GM12801 (cell line): ENCODE measurements around the gene MORN5.

Experiments used
- TF ChIP-seq, protein P1 (sequence below): IDR thresholded peaks from one replicate; pipeline ENCODE4 v1.5.1; 2011; ENCODE audit warnings: control low read depth; ENCODE audit not compliant: insufficient read length; ENCODE audit errors: extremely low read depth

MORN5 gene

DNA sequence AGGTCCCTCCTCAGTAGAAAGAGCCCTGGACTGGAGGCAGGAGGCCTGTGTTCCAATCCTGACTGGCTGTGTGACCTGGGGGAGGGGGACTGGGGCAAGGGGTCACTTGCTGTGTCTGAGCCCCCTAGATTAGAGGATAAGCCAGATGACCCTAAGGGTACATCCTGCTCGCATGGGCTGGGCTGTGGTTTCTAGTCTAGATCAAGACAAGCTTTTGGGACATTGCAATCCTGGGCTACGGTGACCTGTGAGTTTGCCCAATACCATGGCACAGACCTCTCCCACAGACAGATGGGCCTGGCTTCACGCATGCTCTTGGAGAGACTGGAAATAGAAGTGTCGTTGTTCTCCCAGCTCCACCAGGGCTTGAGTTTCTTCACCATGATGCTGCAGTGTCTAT, 27.2 kb upstream of the MORN5 start:
- TF ChIP-seq, protein P1, sequence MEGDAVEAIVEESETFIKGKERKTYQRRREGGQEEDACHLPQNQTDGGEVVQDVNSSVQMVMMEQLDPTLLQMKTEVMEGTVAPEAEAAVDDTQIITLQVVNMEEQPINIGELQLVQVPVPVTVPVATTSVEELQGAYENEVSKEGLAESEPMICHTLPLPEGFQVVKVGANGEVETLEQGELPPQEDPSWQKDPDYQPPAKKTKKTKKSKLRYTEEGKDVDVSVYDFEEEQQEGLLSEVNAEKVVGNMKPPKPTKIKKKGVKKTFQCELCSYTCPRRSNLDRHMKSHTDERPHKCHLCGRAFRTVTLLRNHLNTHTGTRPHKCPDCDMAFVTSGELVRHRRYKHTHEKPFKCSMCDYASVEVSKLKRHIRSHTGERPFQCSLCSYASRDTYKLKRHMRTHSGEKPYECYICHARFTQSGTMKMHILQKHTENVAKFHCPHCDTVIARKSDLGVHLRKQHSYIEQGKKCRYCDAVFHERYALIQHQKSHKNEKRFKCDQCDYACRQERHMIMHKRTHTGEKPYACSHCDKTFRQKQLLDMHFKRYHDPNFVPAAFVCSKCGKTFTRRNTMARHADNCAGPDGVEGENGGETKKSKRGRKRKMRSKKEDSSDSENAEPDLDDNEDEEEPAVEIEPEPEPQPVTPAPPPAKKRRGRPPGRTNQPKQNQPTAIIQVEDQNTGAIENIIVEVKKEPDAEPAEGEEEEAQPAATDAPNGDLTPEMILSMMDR, result no peak

GRCh38 chr9:122133263-122133983, 26.3 kb upstream of the MORN5 start:
- TF ChIP-seq, protein P1, result no peak

- TF ChIP-seq, protein P1, result no peak
Observed at GRCh38 chr9:122133984-122134535, 25.6 kb upstream of the MORN5 start.

GRCh38 chr9:122134822-122135528, 24.7 kb upstream of the MORN5 start:
- TF ChIP-seq, protein P1, result no peak

GRCh38 chr9:122135529-122135859, 24.2 kb upstream of the MORN5 start:
- TF ChIP-seq, protein P1, result no peak

DNA sequence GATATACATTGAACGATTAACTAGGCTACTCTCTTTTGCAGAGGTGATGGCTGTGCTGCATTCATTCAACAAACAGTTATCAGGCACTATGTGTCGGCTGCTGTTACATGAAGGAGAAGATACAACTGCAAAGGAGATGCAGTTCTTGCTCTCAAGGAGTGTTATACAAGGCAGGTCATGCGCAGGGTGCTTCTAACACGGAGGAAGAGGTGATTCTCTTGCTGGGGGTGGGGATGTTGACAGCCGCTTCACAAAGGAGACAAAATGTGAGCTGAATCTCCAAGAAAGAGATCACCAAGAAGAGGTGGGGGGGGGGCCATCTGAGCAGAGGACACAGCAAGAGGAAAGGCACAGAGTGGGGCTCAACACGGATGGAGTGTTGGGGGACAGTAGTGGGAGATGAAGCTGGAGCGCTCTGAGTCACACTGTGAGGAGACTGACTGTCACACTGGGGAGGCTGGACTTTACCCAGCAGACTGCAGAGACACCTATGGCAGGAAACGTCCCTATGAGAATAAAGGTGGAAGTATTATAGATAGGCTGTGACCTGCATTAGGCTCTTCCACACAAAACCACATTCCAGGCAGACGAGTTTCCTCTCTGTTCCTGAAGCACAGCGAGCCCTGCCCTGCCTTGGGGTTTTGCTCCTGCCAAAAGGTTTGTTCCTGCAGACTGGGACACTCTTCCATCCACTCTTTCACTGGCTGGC, 21.0 kb upstream of the MORN5 start:
- TF ChIP-seq, protein P1, result no peak
